Hepatocyte (in vitro differentiated cells): ENCODE results near the gene HOXD9. TPM values are rescaled to one million over a fixed set of nuclear protein-coding genes. Genes with fewer than 3 reads are reported as not detected.

Source experiments
- DNase-seq: peaks from one replicate; pipeline ENCODE4 v3.0.0-alpha.2; 2016; ENCODE audit warnings: low spot score
- H2AFZ ChIP-seq: fragments of 200-600 bp; sonication (generic); 2 replicates; pipeline ENCODE4 v1.6.0; 2016; ENCODE audit warnings: antibody characterized with exemption, mild to moderate bottlenecking
- H3K27ac ChIP-seq: fragments of 200-600 bp; sonication (generic); 2 replicates; pipeline ENCODE4 v1.5.1; 2016; ENCODE audit warnings: mild to moderate bottlenecking
- H3K27me3 ChIP-seq: fragments of 200-600 bp; sonication (generic); 2 replicates; pipeline ENCODE4 v1.6.1; 2016
- H3K36me3 ChIP-seq: fragments of 200-600 bp; sonication (generic); replicated peaks from 2 replicates; pipeline ENCODE4 v1.5.1; 2016; ENCODE audit warnings: low read depth; ENCODE audit not compliant: insufficient read depth
- H3K4me1 ChIP-seq: fragments of 200-600 bp; sonication (generic); 2 replicates; pipeline ENCODE4 v1.5.1; 2016; ENCODE audit warnings: mild to moderate bottlenecking, moderate library complexity; ENCODE audit not compliant: insufficient read depth
- H3K4me2 ChIP-seq: fragments of 200-600 bp; sonication (generic); 2 replicates; pipeline ENCODE4 v1.6.0; 2016
- H3K4me3 ChIP-seq: fragments of 200-600 bp; sonication (generic); 2 replicates; pipeline ENCODE4 v1.5.1; 2016; ENCODE audit warnings: mild to moderate bottlenecking
- H3K79me2 ChIP-seq: fragments of 200-600 bp; sonication (generic); 2 replicates; pipeline ENCODE4 v1.6.0; 2017; ENCODE audit warnings: mild to moderate bottlenecking
- H3K9me2 ChIP-seq: fragments of 200-600 bp; sonication (generic); replicated peaks from 2 replicates; pipeline ENCODE4 v1.6.0; 2017; ENCODE audit warnings: mild to moderate bottlenecking; ENCODE audit not compliant: insufficient read depth
- H3K9me3 ChIP-seq: fragments of 200-600 bp; sonication (generic); 2 replicates; pipeline ENCODE4 v1.5.1; 2016; ENCODE audit warnings: low read depth, mild to moderate bottlenecking
- H4K20me1 ChIP-seq: fragments of 200-600 bp; sonication (generic); 2 replicates; pipeline ENCODE4 v1.6.0; 2016; ENCODE audit warnings: mild to moderate bottlenecking; ENCODE audit not compliant: insufficient read depth, poor library complexity, severe bottlenecking
- CTCF ChIP-seq: fragments of 200-600 bp; sonication (generic); IDR thresholded peaks from 2 replicates; pipeline ENCODE4 v1.5.1; 2016; ENCODE audit warnings: antibody characterized with exemption, mild to moderate bottlenecking; ENCODE audit not compliant: poor library complexity
- EZH2 ChIP-seq: fragments of 200-600 bp; sonication (generic); IDR thresholded peaks from 2 replicates; pipeline ENCODE4 v1.6.1; 2016; ENCODE audit warnings: antibody characterized with exemption, mild to moderate bottlenecking, borderline replicate concordance
- EZH2phosphoT487 ChIP-seq: fragments of 200-600 bp; sonication (generic); IDR thresholded peaks from one replicate; pipeline ENCODE4 v1.6.1; 2018; ENCODE audit warnings: antibody characterized with exemption, mild to moderate bottlenecking, low read depth, moderate library complexity; ENCODE audit not compliant: unreplicated experiment, severe bottlenecking
- WGBS: methylation state at CpG from one replicate; pipeline ENCODE4 v1.1.6; 2016; ENCODE audit warnings: low lambda C conversion rate; ENCODE audit errors: missing lambda C conversion rate; 5-methylcytosine and 5-hydroxymethylcytosine counted together
- polyA plus RNA-seq: library from polyadenylated mRNA; unstranded; fragments of >200 nt; fragmentation: Nextera tagmentation; extraction: Ambion mirVana; gene quantifications from 2 replicates; pipeline ENCODE4 v1.2.1, GENCODE V29; 2016
- total RNA-seq: library from RNA; depleted of rRNA; stranded (reverse); fragments of >200 nt; gene quantifications from 2 replicates; pipeline ENCODE4 v1.2.3, GENCODE V29; 2014

The HOXD9 gene
- total and polyA plus RNA-seq, 2 experiments from 2014 or later = 2.9 to 4.7 TPM

GRCh38 chr2:176125772-176126054 lies 3.2 kb downstream of the HOXD9 start:
- H4K20me1 ChIP-seq = peaks cover 13% of the 10 kb centered on the region
- H3K36me3 ChIP-seq = no peaks in the 10 kb centered on the region
- TF ChIP-seq CTCF (no peak), EZH2 (no peak), EZH2phosphoT487 (no peak)
- no peak for DNase-seq
- no peak overlapping the region for H2AFZ ChIP-seq
- H3K4me3 ChIP-seq = no peak overlapping the region
- peaks cover 26% of the 10 kb centered on the region for H3K4me1 ChIP-seq
- WGBS = 32% methylated on average over 6 of the region's 6 CpGs
- H3K27me3 ChIP-seq = peaks cover 91% of the 10 kb centered on the region
- H3K4me2 ChIP-seq = no peak overlapping the region
- H3K79me2 ChIP-seq = no peaks in the 10 kb centered on the region
- no peak overlapping the region for H3K27ac ChIP-seq
- no peaks in the 10 kb centered on the region for H3K9me2 ChIP-seq
- no peaks in the 10 kb centered on the region for H3K9me3 ChIP-seq

GRCh38 chr2:176126929-176127773 lies 4.6 kb downstream of the HOXD9 start:
- H4K20me1 ChIP-seq = no peaks in the 10 kb centered on the region
- no peak overlapping the region for H2AFZ ChIP-seq
- 10% methylated on average over 13 of the region's 13 CpGs for WGBS
- H3K9me3 ChIP-seq = no peaks in the 10 kb centered on the region
- TF ChIP-seq EZH2 (no peak), EZH2phosphoT487 (no peak), CTCF (peak; percentile 93)
- H3K4me1 ChIP-seq = peaks cover 26% of the 10 kb centered on the region
- H3K36me3 ChIP-seq = no peaks in the 10 kb centered on the region
- no peaks in the 10 kb centered on the region for H3K79me2 ChIP-seq
- DNase-seq = peak; percentile 80
- H3K4me2 ChIP-seq = no peak overlapping the region
- peaks cover 91% of the 10 kb centered on the region for H3K27me3 ChIP-seq
- no peak overlapping the region for H3K27ac ChIP-seq
- no peak overlapping the region for H3K4me3 ChIP-seq
- no peaks in the 10 kb centered on the region for H3K9me2 ChIP-seq

- Histone ChIP-seq H3K27ac (no peak overlapping the region), H3K4me3 (no peak overlapping the region), H3K4me1 (peaks cover 21% of the 10 kb centered on the region), H3K9me3 (no peaks in the 10 kb centered on the region), H3K36me3 (no peaks in the 10 kb centered on the region), H4K20me1 (no peaks in the 10 kb centered on the region), H3K9me2 (no peaks in the 10 kb centered on the region), H3K4me2 (no peak overlapping the region), H3K79me2 (no peaks in the 10 kb centered on the region), H3K27me3 (peaks cover 91% of the 10 kb centered on the region), H2AFZ (no peak overlapping the region)
- DNase-seq = no peak
- TF ChIP-seq EZH2 = no peak
- TF ChIP-seq CTCF = no peak
- no peak for TF ChIP-seq EZH2phosphoT487
- 48% methylated on average over 4 of the region's 4 CpGs for WGBS
Observed at GRCh38 chr2:176127774-176128072, 5.2 kb downstream of the HOXD9 start.
